Tibial nerve (tissue), 4 donors: ENCODE measurements around the gene ROBO2.
A peak's percentile ranks its signal among the peaks of the same experiment; 100 is the strongest.

Source experiments
- EP300 ChIP-seq, 2 donors: sonication (generic); formaldehyde crosslinking; IDR thresholded peaks; one replicate each; pipeline ENCODE4 v1.6.1; 2017; ENCODE audit warnings: antibody characterized with exemption in 2 of 2, mild to moderate bottlenecking in 1 of 2
- POLR2A ChIP-seq, 2 donors: fragments of 450-650 bp; IDR thresholded peaks; one replicate each; pipeline ENCODE4 v1.6.1; 2017; ENCODE audit warnings: antibody characterized with exemption in 2 of 2, mild to moderate bottlenecking in 2 of 2, moderate library complexity in 2 of 2
- TF ChIP-seq, protein P1 (sequence below), 5 experiments: fragments of 200-600 bp in 3 of 5; fragments of 450-650 bp in 2 of 5; sonication (generic) in 3 of 5; IDR thresholded peaks; one replicate each; pipeline ENCODE4 v1.5.1; 2016 to 2019; ENCODE audit warnings: antibody characterized with exemption in 5 of 5, mild to moderate bottlenecking in 3 of 5, moderate library complexity in 2 of 5

DNA sequence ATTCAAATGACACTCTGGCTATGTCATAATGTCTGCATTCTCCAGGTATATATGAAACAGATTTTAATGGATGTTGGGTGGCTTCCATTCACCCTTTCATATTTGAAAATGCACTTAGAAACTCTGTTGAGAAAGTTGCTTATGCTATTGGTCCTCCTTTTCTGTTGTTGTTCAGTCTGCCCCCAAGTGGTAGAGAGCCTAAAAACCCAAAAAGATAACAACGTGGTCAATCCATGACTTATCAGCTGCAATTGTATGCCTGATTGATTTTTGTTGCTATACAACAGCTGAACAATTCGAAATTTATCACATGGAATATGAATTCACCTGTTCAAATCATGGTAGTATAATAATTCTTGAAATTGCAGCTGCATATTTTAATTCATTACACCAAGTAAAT is 279.8 kb downstream of the ROBO2 start:
- TF ChIP-seq, protein P1, sequence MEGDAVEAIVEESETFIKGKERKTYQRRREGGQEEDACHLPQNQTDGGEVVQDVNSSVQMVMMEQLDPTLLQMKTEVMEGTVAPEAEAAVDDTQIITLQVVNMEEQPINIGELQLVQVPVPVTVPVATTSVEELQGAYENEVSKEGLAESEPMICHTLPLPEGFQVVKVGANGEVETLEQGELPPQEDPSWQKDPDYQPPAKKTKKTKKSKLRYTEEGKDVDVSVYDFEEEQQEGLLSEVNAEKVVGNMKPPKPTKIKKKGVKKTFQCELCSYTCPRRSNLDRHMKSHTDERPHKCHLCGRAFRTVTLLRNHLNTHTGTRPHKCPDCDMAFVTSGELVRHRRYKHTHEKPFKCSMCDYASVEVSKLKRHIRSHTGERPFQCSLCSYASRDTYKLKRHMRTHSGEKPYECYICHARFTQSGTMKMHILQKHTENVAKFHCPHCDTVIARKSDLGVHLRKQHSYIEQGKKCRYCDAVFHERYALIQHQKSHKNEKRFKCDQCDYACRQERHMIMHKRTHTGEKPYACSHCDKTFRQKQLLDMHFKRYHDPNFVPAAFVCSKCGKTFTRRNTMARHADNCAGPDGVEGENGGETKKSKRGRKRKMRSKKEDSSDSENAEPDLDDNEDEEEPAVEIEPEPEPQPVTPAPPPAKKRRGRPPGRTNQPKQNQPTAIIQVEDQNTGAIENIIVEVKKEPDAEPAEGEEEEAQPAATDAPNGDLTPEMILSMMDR (IDR thresholded peaks at IDR 0.05): peak in 1 of 5 experiments; percentile 7
- TF ChIP-seq EP300 (IDR thresholded peaks at IDR 0.05) (no peak), POLR2A (IDR thresholded peaks at IDR 0.05) (no peak)
